ENCODE measurements around the gene MRPL47. TPM values are rescaled to one million over a fixed set of nuclear protein-coding genes. Genes with fewer than 3 reads are reported as not detected.

The MRPL47 gene
- total and polyA plus RNA-seq, 2 of the 13 experiments (the other 11 are each of a cell fraction or from before 2014, with no cell fraction given): 36.1 to 83.8 TPM

DNA sequence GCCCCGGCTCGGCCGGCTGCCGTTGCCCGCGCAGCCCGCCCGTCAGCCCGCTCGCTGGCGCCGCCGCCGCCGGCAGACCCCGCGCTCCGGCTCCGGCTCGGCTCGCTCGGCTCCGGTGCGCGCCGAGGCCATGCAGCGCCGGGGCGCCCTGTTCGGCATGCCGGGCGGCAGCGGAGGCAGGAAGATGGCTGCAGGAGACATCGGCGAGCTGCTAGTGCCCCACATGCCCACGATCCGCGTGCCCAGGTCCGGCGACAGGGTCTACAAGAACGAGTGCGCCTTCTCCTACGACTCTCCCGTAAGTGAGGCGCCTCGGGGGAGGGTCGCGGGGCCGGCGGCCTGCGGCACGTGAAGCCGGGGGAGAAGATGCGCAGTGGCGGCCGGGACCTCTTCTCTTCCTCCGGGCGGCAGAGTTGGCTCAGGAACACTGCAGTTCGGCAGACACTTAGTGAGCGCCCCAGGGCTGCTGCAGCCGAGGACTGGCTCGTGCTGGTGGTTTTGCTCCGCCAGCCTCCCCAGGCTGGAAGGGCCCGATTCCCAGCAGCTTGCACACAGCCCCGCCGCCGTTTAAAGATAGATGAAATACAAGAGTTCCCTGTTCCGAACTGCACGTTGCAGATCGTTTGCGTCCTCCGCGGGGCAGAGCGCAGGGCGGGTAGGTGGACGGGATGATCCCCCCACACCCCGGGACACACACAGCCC is 48.8 kb upstream of the MRPL47 start (continued):
- TF ChIP-seq, protein P1, sequence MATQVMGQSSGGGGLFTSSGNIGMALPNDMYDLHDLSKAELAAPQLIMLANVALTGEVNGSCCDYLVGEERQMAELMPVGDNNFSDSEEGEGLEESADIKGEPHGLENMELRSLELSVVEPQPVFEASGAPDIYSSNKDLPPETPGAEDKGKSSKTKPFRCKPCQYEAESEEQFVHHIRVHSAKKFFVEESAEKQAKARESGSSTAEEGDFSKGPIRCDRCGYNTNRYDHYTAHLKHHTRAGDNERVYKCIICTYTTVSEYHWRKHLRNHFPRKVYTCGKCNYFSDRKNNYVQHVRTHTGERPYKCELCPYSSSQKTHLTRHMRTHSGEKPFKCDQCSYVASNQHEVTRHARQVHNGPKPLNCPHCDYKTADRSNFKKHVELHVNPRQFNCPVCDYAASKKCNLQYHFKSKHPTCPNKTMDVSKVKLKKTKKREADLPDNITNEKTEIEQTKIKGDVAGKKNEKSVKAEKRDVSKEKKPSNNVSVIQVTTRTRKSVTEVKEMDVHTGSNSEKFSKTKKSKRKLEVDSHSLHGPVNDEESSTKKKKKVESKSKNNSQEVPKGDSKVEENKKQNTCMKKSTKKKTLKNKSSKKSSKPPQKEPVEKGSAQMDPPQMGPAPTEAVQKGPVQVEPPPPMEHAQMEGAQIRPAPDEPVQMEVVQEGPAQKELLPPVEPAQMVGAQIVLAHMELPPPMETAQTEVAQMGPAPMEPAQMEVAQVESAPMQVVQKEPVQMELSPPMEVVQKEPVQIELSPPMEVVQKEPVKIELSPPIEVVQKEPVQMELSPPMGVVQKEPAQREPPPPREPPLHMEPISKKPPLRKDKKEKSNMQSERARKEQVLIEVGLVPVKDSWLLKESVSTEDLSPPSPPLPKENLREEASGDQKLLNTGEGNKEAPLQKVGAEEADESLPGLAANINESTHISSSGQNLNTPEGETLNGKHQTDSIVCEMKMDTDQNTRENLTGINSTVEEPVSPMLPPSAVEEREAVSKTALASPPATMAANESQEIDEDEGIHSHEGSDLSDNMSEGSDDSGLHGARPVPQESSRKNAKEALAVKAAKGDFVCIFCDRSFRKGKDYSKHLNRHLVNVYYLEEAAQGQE (IDR thresholded peaks at IDR 0.05; ENCODE audit: borderline replicate concordance in 1 of 2, low read depth in 1 of 2, low read length in 2 of 2): no peak
- TF ChIP-seq, protein P2, sequence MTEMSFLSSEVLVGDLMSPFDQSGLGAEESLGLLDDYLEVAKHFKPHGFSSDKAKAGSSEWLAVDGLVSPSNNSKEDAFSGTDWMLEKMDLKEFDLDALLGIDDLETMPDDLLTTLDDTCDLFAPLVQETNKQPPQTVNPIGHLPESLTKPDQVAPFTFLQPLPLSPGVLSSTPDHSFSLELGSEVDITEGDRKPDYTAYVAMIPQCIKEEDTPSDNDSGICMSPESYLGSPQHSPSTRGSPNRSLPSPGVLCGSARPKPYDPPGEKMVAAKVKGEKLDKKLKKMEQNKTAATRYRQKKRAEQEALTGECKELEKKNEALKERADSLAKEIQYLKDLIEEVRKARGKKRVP (CRISPR knock-in tag; IDR thresholded peaks at IDR 0.05): no peak; a peak in 1 of 4 replicates

DNA sequence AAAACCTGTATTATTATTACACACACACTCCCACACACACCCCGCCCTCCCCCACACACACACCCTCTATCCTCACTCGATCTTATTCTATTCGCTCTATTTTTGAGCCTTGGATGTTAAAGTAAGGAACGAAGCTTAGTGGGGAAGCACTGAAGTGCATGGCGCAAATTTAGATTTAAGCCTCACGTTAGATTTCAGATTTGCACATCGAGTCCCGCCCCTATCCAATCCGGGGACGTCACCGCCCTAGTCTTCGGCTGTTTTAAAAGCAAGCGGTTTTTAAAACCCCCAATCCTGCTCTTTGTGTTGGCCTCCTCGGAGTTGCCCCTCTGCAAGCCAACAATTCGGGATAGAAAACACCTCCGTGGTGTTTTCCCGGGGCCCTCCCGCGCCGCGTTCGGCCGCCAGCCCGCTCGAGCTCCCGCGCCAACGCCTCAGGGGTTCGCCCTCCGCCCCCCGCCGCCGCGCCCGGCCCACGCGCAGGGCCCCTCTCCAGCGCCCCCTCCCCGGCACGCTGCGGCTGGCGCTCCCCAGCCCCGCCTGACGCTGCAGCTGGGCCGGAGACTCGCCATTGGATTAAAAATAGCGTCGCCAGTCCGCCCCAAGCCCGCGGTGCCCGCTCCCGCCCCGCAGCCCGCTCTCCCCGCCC is 48.1 kb upstream of the MRPL47 start, which contains the start of gene USP13:
USP13 (plus strand) TSS at position 594 of the 649 bp plus-strand sequence. CDS start 186 bp downstream, outside the sequence.
- peak; percentile 51 for DNase-seq (ENCODE audit: low spot score)
- FAIRE-seq: no peak
- ATAC-seq: peak; percentile 78
- TF ChIP-seq ZNF772 (CRISPR knock-in tag; IDR thresholded peaks at IDR 0.05) (0 out of 2 replicates have a peak, but pooled peaks have one; percentile 13), ZNF878 (CRISPR knock-in tag; IDR thresholded peaks at IDR 0.05) (peak; percentile 18; the same call in 1 of the 2 replicates), ZNF441 (CRISPR knock-in tag; IDR thresholded peaks at IDR 0.05; ENCODE audit: borderline replicate concordance) (0 out of 2 replicates have a peak, but pooled peaks have one; percentile 0), GLI4 (CRISPR knock-in tag; IDR thresholded peaks at IDR 0.05; ENCODE audit: borderline replicate concordance) (no peak), TBL1XR1 (IDR thresholded peaks at IDR 0.05; ENCODE audit: borderline replicate concordance, low read length, partially characterized antibody) (no peak), AKAP8 (CRISPR knock-in tag; IDR thresholded peaks at IDR 0.05) (no peak), ZNF570 (CRISPR knock-in tag; IDR thresholded peaks at IDR 0.05; ENCODE audit: borderline replicate concordance) (no peak), DR1 (CRISPR knock-in tag; IDR thresholded peaks at IDR 0.05) (no peak)
- TF ChIP-seq, protein P3, sequence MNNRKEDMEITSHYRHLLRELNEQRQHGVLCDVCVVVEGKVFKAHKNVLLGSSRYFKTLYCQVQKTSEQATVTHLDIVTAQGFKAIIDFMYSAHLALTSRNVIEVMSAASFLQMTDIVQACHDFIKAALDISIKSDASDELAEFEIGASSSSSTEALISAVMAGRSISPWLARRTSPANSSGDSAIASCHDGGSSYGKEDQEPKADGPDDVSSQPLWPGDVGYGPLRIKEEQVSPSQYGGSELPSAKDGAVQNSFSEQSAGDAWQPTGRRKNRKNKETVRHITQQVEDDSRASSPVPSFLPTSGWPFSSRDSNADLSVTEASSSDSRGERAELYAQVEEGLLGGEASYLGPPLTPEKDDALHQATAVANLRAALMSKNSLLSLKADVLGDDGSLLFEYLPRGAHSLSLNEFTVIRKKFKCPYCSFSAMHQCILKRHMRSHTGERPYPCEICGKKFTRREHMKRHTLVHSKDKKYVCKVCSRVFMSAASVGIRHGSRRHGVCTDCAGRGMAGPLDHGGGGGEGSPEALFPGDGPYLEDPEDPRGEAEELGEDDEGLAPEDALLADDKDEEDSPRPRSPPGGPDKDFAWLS (CRISPR knock-in tag; IDR thresholded peaks at IDR 0.05; ENCODE audit: borderline replicate concordance): no peak
- TF ChIP-seq, protein P4, sequence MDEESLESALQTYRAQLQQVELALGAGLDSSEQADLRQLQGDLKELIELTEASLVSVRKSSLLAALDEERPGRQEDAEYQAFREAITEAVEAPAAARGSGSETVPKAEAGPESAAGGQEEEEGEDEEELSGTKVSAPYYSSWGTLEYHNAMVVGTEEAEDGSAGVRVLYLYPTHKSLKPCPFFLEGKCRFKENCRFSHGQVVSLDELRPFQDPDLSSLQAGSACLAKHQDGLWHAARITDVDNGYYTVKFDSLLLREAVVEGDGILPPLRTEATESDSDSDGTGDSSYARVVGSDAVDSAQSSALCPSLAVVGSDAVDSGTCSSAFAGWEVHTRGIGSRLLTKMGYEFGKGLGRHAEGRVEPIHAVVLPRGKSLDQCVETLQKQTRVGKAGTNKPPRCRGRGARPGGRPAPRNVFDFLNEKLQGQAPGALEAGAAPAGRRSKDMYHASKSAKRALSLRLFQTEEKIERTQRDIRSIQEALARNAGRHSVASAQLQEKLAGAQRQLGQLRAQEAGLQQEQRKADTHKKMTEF (CRISPR knock-in tag; IDR thresholded peaks at IDR 0.05): no peak

More for the DNA sequence above, 48.1 kb upstream of the MRPL47 start, which contains the start of gene USP13:
- peak within 1 kb of the TSS; percentile 90 for H3K9ac ChIP-seq (ENCODE audit: insufficient read depth, low read depth, low read length)
- intact Hi-C loops (cut with micrococcal nuclease; ENCODE audit: unreplicated experiment) (loop anchor here (1.0 to 5.0 kb wide), 3 partner anchors 11 to 80 kb away; no protein-coding TSS in a partner anchor), in situ Hi-C loops (cut with HindIII; ENCODE audit: extremely low pct_ligation_motif_present, low pct_unique_long_range_greater_than_20kb) (no loop called here)
- H3K27ac ChIP-seq (ENCODE audit: extremely low read length, insufficient read depth, low read length): peak within 1 kb of the TSS; percentile 86
- H3K4me3 ChIP-seq (replicated peaks in 1 of 3; ENCODE audit: insufficient read depth in 1 of 3, low read depth in 2 of 3, low read length in 3 of 3): peak within 1 kb of the TSS; percentile 77 to 98 (median 92)
- H3K79me2 ChIP-seq (ENCODE audit: insufficient read depth, low read length): peaks cover 40% of the 10 kb centered on the region
- H3K27me3 ChIP-seq (ENCODE audit: control insufficient read depth in 1 of 2, insufficient read depth in 2 of 2, low read length in 2 of 2): no peaks in the 10 kb centered on the region
- no peaks in the 10 kb centered on the region for H3K9me3 ChIP-seq (ENCODE audit: low read length)
- POLR2A ChIA-PET: interaction anchor here (0.8 to 2.8 kb wide), 6 partner anchors 9 to 82 kb away, joined by 3 to 30 read pairs (median 6); partner anchors contain the start of genes MRPL47 and NDUFB5
- peak within 1 kb of the TSS; percentile 87 for H3K4me2 ChIP-seq (ENCODE audit: low read depth, low read length)
- CTCF ChIA-PET (ENCODE audit: low intra/inter-chr PET ratio, low total read pairs): no interaction called here
- no TSS peak for BruUV-seq (replicated peaks)
- WGBS (ENCODE audit: low lambda C conversion rate): 2% methylated on average over 14 of the region's 56 CpGs
- H3K36me3 ChIP-seq (replicated peaks in 1 of 2; ENCODE audit: control insufficient read depth in 1 of 2, insufficient read depth in 2 of 2, low read length in 2 of 2): peaks cover 0 to 7% of the 10 kb centered on the region in 2 experiments; a peak in 2 of 5 replicates
- H2AFZ ChIP-seq (ENCODE audit: low read length): no peak within 1 kb of the TSS
- peaks cover 44% of the 10 kb centered on the region for H3K4me1 ChIP-seq (ENCODE audit: insufficient read depth, low read length)
- no peaks in the 10 kb centered on the region for H4K20me1 ChIP-seq (ENCODE audit: insufficient read depth, low read length)
